Measurements from ENCODE around the gene MDFIC2. TPM values are rescaled to one million over a fixed set of nuclear protein-coding genes. Genes with fewer than 3 reads are reported as not detected.

Gene MDFIC2
- total and polyA plus RNA-seq, 2 experiments from 2014 or later = not detected

DNA sequence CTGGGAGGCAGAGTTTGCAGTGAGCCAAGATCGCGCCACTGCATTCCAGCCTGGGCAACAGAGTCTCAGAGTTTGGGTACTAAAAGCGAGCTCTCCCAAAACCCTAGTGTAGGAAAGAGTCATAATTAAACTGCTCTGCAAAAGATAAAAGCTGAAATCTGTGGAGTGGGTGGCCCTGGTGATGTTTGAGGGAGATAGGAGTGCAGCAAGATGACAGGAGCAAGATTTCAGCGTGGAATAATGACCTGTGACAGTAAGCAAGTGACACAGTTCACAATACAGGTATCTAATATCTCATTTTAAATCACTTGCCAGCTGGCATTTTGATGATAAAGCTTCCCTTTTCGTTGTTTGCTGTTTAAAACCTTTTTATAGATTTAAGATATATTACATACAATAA lies 79.3 kb downstream of the MDFIC2 start:
- H3K27ac ChIP-seq = no peak overlapping the region
- 42 to 51% methylated on average over 5 of the region's 5 CpGs for WGBS, 2 experiments (ENCODE audit: low coverage in 1 of 2, low lambda C conversion rate in 2 of 2, missing lambda C conversion rate in 2 of 2)
- H3K9me2 ChIP-seq (ENCODE audit: insufficient read depth) = no peaks in the 10 kb centered on the region
- H3K27me3 ChIP-seq (replicated peaks; ENCODE audit: insufficient read depth) = no peaks in the 10 kb centered on the region
- no peak overlapping the region for H3K9ac ChIP-seq
- TF ChIP-seq EZH2phosphoT487 (IDR thresholded peaks at IDR 0.05; ENCODE audit: insufficient read depth, low read depth) (no peak), EZH2 (IDR thresholded peaks at IDR 0.05; ENCODE audit: insufficient read depth, poor library complexity, severe bottlenecking) (no peak)
- H3K79me2 ChIP-seq (ENCODE audit: insufficient read depth) = no peaks in the 10 kb centered on the region
- H2AFZ ChIP-seq = no peak overlapping the region
- H3K9me3 ChIP-seq (ENCODE audit: low read depth) = no peaks in the 10 kb centered on the region
- no peaks in the 10 kb centered on the region for H3F3A ChIP-seq (ENCODE audit: insufficient read depth)
- H3K4me2 ChIP-seq (ENCODE audit: unreplicated experiment) = no peak overlapping the region
- H4K20me1 ChIP-seq (ENCODE audit: insufficient read depth) = no peaks in the 10 kb centered on the region
- H3K4me3 ChIP-seq = no peak overlapping the region
- H3K4me1 ChIP-seq (ENCODE audit: insufficient read depth) = no peaks in the 10 kb centered on the region
- in situ Hi-C loops (cut with MboI) = no loop called here
- DNase-seq = no peak
- no peaks in the 10 kb centered on the region for H3K36me3 ChIP-seq (ENCODE audit: low read depth)

DNA sequence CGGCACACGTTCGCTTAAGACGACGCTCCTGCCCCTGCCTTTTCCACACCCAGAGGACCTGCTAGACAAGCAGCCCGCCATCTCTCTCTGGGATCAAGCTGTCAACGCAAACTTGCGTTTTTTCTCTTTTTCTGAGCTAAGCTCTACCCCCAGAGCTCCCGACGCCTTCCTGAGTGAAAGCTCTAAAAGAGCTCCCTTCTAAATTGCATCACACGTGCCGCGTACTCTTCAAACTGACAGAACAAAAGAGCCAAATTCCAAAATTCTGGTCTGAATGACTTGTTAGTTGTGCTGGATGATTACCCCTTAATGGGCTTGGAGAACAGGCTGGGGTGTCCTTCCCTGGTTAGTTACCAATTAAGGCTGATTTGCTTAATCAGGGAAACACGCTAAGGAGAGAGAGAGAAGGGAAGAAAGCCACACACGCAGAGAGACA lies 81.2 kb downstream of the MDFIC2 start:
- Histone ChIP-seq H3K4me3 (no peak overlapping the region), H3K36me3 (ENCODE audit: low read depth) (no peaks in the 10 kb centered on the region), H3K9me3 (ENCODE audit: low read depth) (no peaks in the 10 kb centered on the region), H2AFZ (no peak overlapping the region), H4K20me1 (ENCODE audit: insufficient read depth) (no peaks in the 10 kb centered on the region), H3K27ac (no peak overlapping the region), H3K9me2 (ENCODE audit: insufficient read depth) (no peaks in the 10 kb centered on the region), H3K27me3 (replicated peaks; ENCODE audit: insufficient read depth) (no peaks in the 10 kb centered on the region), H3F3A (ENCODE audit: insufficient read depth) (no peaks in the 10 kb centered on the region), H3K4me2 (ENCODE audit: unreplicated experiment) (no peak overlapping the region), H3K79me2 (ENCODE audit: insufficient read depth) (no peaks in the 10 kb centered on the region), H3K9ac (no peak overlapping the region), H3K4me1 (ENCODE audit: insufficient read depth) (no peaks in the 10 kb centered on the region)
- no peak for DNase-seq
- in situ Hi-C loops (cut with MboI) = no loop called here
- 62 to 63% methylated on average over 15 of the region's 15 CpGs for WGBS, 2 experiments (ENCODE audit: low coverage in 1 of 2, low lambda C conversion rate in 2 of 2, missing lambda C conversion rate in 2 of 2)
- TF ChIP-seq EZH2 (IDR thresholded peaks at IDR 0.05; ENCODE audit: insufficient read depth, poor library complexity, severe bottlenecking) (no peak), EZH2phosphoT487 (IDR thresholded peaks at IDR 0.05; ENCODE audit: insufficient read depth, low read depth) (no peak)

DNA sequence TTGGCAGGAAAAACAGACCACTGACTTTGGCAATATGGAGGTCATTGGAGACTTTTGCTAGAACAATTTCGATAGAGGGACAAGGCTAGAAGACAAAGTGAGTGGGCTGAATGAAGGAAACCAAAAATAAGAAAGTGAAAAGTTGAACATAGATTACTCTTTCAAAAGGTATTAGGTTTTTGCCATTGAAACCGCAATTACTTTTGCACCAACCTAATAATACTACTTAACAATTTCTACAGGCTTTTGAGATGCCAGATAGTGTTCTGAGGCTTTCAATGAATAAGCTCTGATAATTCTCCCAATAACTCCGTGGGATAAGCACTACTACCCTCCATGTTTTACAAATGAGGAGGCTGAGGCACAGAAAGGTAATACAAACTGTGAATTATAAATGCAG lies 85.0 kb downstream of the MDFIC2 start:
- in situ Hi-C loops (cut with MboI) = no loop called here
- no peak overlapping the region for H3K4me3 ChIP-seq
- no peak overlapping the region for H3K27ac ChIP-seq
- H4K20me1 ChIP-seq (ENCODE audit: insufficient read depth) = no peaks in the 10 kb centered on the region
- no peak for DNase-seq
- H3K9ac ChIP-seq = no peak overlapping the region
- no peaks in the 10 kb centered on the region for H3K4me1 ChIP-seq (ENCODE audit: insufficient read depth)
- TF ChIP-seq EZH2 (IDR thresholded peaks at IDR 0.05; ENCODE audit: insufficient read depth, poor library complexity, severe bottlenecking) (no peak), EZH2phosphoT487 (IDR thresholded peaks at IDR 0.05; ENCODE audit: insufficient read depth, low read depth) (no peak)
- no peak overlapping the region for H2AFZ ChIP-seq
- H3K9me2 ChIP-seq (ENCODE audit: insufficient read depth) = no peaks in the 10 kb centered on the region
- no peaks in the 10 kb centered on the region for H3K27me3 ChIP-seq (replicated peaks; ENCODE audit: insufficient read depth)
- H3K79me2 ChIP-seq (ENCODE audit: insufficient read depth) = no peaks in the 10 kb centered on the region
- 22% methylated on average over 3 of the region's 3 CpGs for WGBS, 2 experiments (ENCODE audit: low coverage in 1 of 2, low lambda C conversion rate in 2 of 2, missing lambda C conversion rate in 2 of 2)
- H3F3A ChIP-seq (ENCODE audit: insufficient read depth) = no peaks in the 10 kb centered on the region
- no peaks in the 10 kb centered on the region for H3K9me3 ChIP-seq (ENCODE audit: low read depth)
- H3K4me2 ChIP-seq (ENCODE audit: unreplicated experiment) = no peak overlapping the region
- H3K36me3 ChIP-seq (ENCODE audit: low read depth) = no peaks in the 10 kb centered on the region

DNA sequence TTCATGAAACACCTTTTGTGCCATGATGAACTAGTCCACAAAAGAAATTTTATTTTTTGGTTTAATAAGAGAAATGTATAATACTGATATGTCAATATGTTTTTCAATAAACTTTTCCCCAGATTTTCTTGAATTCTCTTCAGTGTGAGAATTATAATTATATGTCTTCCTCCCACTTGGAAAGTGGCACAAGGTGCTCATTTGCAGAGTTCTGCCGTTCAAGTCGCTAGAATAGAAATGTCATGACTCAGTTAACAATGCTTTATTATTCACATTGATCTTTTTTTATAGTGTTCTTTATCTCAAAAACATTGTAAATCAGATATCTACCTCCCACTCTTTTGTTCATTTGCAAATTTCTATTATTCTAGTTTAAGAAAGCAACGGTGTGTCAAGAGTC lies 87.3 kb downstream of the MDFIC2 start:
- no peaks in the 10 kb centered on the region for H3K79me2 ChIP-seq (ENCODE audit: insufficient read depth)
- H3K27ac ChIP-seq = no peak overlapping the region
- H3K9ac ChIP-seq = no peak overlapping the region

DNA sequence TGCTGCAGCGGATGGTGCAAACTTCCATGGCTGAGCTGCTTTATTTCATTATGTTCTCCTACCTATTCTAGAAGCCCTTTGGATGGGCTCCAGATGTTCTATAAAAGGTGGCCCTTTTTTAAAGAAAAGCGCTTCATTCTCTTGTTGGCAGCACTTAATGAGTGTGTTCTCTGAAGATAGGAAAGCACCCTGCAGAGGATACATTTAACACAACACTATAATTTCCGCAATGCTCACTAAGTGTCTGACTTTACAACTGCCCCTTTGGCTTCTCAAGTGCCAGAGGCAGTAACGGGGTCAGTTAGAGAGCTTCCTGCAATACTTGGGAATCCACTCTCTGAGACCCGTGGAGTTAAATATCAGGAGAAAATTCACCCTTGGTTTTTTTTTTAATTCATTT lies 88.1 kb downstream of the MDFIC2 start:
- Histone ChIP-seq H3K4me2 (ENCODE audit: unreplicated experiment) (no peak overlapping the region), H3K9me3 (ENCODE audit: low read depth) (no peaks in the 10 kb centered on the region), H3K36me3 (ENCODE audit: low read depth) (no peaks in the 10 kb centered on the region), H3K79me2 (ENCODE audit: insufficient read depth) (no peaks in the 10 kb centered on the region), H2AFZ (no peak overlapping the region), H3K27ac (no peak overlapping the region), H3K27me3 (replicated peaks; ENCODE audit: insufficient read depth) (no peaks in the 10 kb centered on the region), H3K9ac (no peak overlapping the region), H3K9me2 (ENCODE audit: insufficient read depth) (no peaks in the 10 kb centered on the region), H4K20me1 (ENCODE audit: insufficient read depth) (no peaks in the 10 kb centered on the region), H3K4me1 (ENCODE audit: insufficient read depth) (no peaks in the 10 kb centered on the region), H3K4me3 (no peak overlapping the region), H3F3A (ENCODE audit: insufficient read depth) (no peaks in the 10 kb centered on the region)
- WGBS, 2 experiments (ENCODE audit: low coverage in 1 of 2, low lambda C conversion rate in 2 of 2, missing lambda C conversion rate in 2 of 2) = 22 to 25% methylated on average over 5 of the region's 5 CpGs
- TF ChIP-seq EZH2 (IDR thresholded peaks at IDR 0.05; ENCODE audit: insufficient read depth, poor library complexity, severe bottlenecking) (no peak), EZH2phosphoT487 (IDR thresholded peaks at IDR 0.05; ENCODE audit: insufficient read depth, low read depth) (no peak)
- DNase-seq = no peak
- in situ Hi-C loops (cut with MboI) = no loop called here

More for the DNA sequence above, 87.3 kb downstream of the MDFIC2 start:
- in situ Hi-C loops (cut with MboI) = no loop called here
- H3K4me3 ChIP-seq = no peak overlapping the region
- 51 to 60% methylated on average over 3 of the region's 3 CpGs for WGBS, 2 experiments (ENCODE audit: low coverage in 1 of 2, low lambda C conversion rate in 2 of 2, missing lambda C conversion rate in 2 of 2)
- H3K9me3 ChIP-seq (ENCODE audit: low read depth) = no peaks in the 10 kb centered on the region
- H4K20me1 ChIP-seq (ENCODE audit: insufficient read depth) = no peaks in the 10 kb centered on the region
- no peaks in the 10 kb centered on the region for H3K27me3 ChIP-seq (replicated peaks; ENCODE audit: insufficient read depth)
- H3K4me2 ChIP-seq (ENCODE audit: unreplicated experiment) = no peak overlapping the region
- no peak for DNase-seq
- H3K36me3 ChIP-seq (ENCODE audit: low read depth) = no peaks in the 10 kb centered on the region
- H2AFZ ChIP-seq = no peak overlapping the region
- H3K4me1 ChIP-seq (ENCODE audit: insufficient read depth) = no peaks in the 10 kb centered on the region
- H3K9me2 ChIP-seq (ENCODE audit: insufficient read depth) = no peaks in the 10 kb centered on the region
- TF ChIP-seq EZH2 (IDR thresholded peaks at IDR 0.05; ENCODE audit: insufficient read depth, poor library complexity, severe bottlenecking) (no peak), EZH2phosphoT487 (IDR thresholded peaks at IDR 0.05; ENCODE audit: insufficient read depth, low read depth) (no peak)
- no peaks in the 10 kb centered on the region for H3F3A ChIP-seq (ENCODE audit: insufficient read depth)

Data from GM23248 (cell line).